HS-5 (cell line): ENCODE measurements around the gene GPHN.

Experiments
- DNase-seq: peaks from one replicate; pipeline ENCODE4 v3.0.0-alpha.2; 2012; ENCODE audit warnings: low read depth

The GPHN gene

DNA sequence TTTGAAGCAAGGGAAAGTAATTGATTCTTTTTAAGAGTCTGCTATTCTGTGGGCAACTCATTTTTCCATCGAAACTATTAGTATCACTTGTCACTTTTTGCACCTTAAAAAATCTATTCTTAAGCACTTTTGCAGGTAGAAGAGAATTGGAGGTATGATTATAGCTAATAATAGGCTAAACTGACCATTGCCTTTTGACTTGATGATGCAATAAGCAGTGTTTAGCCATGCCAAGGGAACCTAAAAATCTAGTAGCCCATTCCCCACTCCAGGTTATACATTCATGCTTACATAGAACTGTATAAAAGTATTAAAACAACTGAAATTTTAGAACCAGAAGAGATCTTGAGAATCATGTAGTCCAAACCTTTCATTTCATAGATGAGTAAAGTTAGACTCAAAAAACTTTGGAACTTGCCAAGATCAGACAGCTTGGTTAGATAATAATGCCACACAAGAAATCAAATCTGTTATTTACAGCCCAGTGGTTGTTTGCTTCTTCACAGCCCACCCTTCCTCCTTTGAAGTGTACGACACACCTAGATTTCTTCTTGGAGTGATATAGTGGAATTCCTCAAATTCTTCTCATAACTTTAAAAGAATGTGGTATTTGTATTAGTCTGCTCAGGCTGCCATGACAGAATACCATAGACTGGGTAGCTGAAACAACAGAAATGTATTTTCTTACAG, 659.6 kb downstream of the GPHN start:
- peak; percentile 14 for DNase-seq

DNA sequence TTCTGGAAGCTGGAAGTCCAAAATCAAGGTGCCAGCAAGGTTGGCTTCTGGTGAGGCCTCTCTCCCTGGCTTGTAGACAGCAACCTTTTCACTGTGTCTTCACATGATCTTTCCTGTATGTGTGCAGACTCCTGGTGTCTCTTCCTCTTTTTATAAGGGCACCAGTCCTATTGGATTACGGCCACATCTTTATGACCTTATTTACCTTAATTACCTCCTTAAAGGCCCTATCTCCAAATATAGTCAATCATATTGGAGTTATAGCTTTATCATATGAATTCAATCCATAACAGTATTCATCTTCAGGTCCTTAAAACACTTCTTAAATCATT, 660.1 kb downstream of the GPHN start:
- DNase-seq, result no peak

DNA sequence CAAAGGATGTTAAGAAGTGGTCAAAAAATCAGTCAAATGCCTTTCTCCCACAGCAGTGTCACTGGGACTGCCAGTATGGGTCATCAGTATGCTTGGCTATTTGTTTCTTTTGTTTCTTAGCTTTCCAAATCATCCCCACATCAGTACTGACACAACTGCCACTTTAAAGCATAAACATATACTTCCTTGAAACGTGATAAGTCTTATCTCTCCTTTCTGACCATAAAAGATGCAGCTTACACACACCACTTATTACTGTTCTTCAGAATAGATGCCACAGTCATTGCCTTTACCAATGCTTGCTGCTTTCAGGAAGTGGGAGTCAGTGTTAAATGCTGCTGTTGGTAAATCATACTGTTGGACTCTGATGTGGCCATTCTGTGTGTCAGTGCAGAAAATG, 662.7 kb downstream of the GPHN start:
- DNase-seq, result no peak

DNA sequence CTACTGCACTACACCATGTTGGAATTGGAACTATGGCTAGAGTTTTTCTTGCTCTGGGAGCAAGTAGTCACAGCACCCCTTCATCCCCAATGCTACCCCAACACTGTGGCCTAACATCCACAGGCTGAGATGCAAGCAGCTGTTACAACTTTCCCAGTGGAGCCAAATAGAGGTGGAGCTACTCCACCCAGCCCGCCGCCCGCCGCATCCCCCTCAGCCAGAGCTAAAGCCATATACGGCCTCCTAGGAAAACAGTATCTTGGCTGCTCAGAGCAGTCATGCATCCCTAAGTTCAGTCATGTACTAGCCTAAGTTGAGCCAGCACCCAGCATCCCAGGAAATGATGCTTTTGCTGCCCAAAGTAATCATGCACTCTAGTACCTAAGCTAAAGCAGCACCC, 664.1 kb downstream of the GPHN start:
- DNase-seq, result no peak

DNA sequence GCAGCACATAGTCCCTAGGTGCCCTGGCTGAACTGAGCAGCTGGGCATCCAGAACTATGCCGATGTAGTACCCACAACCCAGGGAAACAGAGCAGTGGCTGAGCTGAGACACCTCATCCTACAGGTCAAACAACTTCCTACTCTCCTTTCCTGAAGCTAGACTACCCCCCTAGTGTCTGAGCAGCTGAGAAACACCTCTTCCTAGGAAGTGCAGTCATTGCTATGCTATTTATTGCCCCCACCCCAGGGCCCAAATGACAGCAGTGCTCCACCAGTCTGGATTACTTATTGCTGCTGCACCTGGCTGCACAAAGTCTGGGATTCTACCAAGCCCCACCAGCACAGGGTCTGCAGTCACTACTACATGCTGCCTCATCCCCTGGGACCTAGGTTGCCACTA, 664.6 kb downstream of the GPHN start:
- DNase-seq, result no peak

- DNase-seq, result no peak
Measured at GRCh38 chr14:67173719-67174118, 665.8 kb downstream of the GPHN start.

DNA sequence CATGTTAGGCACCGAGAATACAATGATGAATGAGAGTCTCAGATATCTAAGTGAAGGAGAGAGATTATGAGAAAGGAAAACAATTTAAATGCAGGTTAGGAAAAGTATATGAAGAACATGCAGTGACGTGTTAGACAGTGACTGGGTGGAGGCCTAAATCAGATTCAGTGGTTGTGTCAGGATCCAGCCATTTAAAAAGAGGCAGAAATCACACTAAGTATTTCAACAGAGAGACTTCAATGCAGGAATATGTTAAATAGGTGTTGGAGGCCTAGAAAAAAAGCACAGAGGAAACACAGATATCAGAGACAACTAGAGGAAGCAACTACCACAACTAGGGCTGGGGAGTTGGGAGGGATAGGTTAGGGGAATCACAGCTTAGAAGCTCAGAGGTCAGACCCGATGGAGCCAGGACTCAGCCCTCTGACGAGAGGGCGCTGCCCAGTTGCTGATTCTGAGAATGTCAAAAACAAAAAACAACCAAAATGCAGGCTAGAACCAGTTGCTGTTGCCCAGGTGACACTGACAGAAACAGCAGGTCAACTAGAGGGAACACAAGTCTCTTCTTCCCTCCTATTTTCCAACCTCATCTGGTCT, 678.3 kb downstream of the GPHN start:
- no peak for DNase-seq

DNA sequence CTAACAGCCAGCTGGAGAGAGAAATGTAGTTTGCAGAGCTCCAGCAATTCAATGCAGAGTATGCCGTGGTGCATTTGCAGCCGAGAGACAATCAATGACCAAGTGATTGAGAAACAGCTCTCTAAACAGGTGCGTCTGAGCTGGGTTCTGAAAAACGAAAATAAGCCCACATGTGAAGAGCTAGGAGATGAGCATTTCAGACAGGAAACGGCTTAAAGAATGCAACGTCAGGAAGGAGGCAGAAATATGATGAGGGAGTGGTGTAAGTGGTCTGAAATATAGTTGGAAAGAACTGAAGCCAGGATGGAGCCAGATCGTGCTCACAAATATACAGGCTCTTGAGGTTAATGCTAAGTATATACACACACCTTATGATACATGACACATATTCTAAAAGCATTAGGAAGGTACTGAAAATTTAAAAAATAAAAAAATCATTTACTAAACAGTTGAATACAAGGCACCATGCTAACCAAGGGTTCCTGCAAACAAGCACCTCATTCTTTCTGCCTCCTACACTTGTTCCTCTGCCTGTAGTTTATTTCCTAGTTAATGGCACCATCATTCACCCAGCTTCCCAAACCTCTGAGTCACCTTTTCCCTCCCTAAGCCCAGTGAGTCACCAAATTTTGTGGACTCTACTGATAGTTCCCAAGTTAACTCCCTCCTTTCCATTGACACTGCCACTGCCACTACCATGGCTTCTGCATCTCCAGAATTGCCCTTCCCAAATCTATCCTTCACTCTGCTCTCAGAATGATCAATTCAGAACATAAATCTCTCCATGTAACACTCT, 679.0 kb downstream of the GPHN start:
- DNase-seq, result peak; percentile 61

DNA sequence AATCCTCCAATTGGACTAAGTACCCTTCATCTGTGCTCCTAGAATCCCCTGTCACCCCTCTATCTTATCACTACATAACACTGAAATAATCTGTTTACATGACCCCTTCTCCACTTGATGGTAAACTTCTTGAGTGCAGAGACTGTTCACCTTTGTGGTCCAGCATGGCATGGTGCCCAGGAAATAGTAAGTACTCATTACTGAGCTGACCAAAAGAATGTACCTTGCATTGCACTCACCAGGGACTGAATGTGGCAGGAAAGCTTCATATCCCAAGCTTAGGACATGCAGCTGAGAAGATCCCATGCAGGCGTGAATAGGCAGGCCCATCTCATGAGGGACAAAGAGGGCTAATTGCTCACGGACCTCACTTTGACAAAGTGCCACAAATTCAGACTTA, 679.9 kb downstream of the GPHN start:
- peak; percentile 26 for DNase-seq

- no peak for DNase-seq
Measured at GRCh38 chr14:67188326-67188725, 680.4 kb downstream of the GPHN start.

- no peak for DNase-seq
Measured at GRCh38 chr14:67191768-67192290, 683.9 kb downstream of the GPHN start.

DNA sequence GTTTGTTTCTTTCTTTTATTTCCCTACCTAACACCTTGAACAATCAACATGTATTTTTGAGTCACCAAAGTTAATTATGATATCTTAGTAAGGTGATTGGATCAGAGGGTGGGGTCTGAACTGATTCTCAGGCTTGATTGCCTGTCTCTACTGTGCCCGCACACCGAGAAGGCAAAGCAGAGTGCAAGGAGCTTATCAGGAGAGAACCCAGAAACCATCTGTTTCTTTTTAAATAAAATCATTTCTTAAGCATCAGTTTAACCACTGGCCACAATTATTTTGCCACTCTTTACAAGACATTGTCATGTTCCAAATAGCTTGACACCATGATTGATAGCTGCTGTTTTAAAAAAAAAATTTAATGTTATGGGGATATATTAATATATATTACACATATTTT, 684.4 kb downstream of the GPHN start:
- no peak for DNase-seq

- no peak for DNase-seq
Measured at GRCh38 chr14:67195279-67195678, 687.3 kb downstream of the GPHN start.

GRCh38 chr14:67199016-67199415, 691.1 kb downstream of the GPHN start:
- no peak for DNase-seq

DNA sequence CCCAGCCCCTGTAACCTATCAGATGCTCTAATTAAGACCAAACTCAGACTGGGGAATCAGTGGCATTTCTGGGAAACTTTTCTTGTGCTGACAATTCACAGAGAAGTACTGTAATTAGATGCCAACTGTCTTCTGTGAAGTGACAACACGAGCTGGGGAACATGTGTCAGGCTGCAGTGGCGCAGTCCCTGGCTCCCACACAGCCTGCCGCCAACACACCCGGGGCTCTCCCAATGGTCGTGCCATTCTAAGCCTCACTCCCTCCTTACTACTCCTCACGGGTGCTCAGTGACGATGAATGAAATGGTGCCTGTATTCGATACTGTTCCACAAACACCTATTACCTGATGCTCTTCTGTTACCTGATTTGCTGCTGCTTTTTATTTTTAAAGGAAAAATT, 699.9 kb downstream of the GPHN start:
- DNase-seq, result no peak

DNA sequence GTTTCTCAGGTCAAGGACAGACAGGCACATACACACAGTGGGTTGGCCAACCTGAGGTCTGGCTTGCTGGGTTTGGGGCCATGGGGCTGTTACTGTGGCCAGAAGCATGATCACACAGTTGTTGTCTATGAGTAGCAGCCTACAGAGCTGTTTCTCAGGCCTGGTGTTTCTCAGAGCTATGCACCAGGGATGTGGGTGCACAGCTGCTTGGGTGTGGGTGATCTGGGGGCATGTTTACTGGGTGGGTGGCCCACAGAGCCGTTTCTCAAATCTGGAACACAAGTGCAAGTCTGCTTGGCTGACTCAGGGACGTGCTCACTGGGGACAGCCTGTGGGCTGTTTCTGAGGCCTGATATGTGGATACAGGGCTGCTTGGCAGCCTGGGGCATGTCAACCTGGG, 710.2 kb downstream of the GPHN start:
- no peak for DNase-seq

- DNase-seq, result peak; percentile 64
Measured at GRCh38 chr14:67221248-67221981, 713.5 kb downstream of the GPHN start.

- no peak for DNase-seq
Measured at GRCh38 chr14:67221982-67222328, 714.0 kb downstream of the GPHN start.

DNA sequence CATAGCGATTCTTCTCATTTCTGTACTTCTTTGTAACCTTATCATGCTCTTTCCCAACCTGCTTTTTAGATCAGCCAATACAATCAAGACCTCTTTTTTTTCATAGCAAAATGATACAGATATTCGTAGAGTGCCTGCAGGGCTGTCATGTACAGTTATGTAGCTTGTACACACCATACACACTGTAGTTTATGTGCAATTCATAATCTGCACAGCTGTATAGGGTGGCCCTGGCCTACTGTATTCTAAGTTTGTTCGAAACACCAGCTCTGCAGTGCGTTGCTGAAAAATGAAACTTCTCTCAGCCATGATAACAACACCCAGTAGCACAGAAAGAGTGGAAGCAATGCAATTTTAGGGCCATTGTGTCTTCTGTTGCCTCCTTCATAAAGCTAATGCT, 717.6 kb downstream of the GPHN start:
- no peak for DNase-seq

DNA sequence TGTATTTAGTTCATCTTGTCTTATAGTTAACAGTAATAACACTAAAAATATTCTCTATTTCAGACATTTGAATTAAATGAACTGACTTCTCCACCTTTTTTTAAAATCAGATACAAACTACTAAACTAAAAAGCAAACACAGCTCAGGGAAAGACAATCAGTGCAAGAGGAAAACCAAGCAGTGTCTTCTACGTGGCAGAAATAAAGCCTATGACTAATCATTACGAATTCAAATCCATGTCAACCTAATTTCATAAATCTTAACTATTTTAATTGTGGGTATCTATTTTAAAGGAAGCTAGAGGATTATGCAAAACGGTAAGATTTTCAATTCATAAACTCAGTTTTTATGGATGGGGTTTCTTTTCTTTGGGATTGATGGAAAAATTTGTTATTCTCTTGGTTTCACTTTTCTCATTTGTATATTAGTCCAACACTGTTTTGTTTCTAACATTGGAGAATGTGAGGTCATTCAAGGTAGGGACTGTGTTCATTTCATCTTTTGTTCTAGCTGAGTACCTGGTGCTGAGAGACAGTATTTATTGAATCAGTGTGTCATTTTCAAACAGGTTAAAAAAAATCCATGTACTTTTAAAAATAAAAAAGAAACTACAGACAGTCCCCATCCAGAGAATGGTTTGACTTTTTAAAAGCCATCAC, 720.5 kb downstream of the GPHN start:
- DNase-seq, result no peak
